Breast epithelium (tissue), 3 donors: ENCODE results near the gene ZBTB48.

ENCODE experiments used
- POLR2A ChIP-seq: fragments of 450-650 bp; IDR thresholded peaks from one replicate; pipeline ENCODE4 v1.6.1; 2016; ENCODE audit warnings: antibody characterized with exemption, mild to moderate bottlenecking, moderate library complexity
- TF ChIP-seq, protein P1 (sequence below), 3 donors: fragments of 450-650 bp; IDR thresholded peaks; one replicate each; pipeline ENCODE4 v1.5.1; 2016 to 2017; ENCODE audit warnings: antibody characterized with exemption in 3 of 3, mild to moderate bottlenecking in 3 of 3, moderate library complexity in 3 of 3

- TF ChIP-seq, protein P1, sequence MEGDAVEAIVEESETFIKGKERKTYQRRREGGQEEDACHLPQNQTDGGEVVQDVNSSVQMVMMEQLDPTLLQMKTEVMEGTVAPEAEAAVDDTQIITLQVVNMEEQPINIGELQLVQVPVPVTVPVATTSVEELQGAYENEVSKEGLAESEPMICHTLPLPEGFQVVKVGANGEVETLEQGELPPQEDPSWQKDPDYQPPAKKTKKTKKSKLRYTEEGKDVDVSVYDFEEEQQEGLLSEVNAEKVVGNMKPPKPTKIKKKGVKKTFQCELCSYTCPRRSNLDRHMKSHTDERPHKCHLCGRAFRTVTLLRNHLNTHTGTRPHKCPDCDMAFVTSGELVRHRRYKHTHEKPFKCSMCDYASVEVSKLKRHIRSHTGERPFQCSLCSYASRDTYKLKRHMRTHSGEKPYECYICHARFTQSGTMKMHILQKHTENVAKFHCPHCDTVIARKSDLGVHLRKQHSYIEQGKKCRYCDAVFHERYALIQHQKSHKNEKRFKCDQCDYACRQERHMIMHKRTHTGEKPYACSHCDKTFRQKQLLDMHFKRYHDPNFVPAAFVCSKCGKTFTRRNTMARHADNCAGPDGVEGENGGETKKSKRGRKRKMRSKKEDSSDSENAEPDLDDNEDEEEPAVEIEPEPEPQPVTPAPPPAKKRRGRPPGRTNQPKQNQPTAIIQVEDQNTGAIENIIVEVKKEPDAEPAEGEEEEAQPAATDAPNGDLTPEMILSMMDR (IDR thresholded peaks at IDR 0.05) = no peak
- TF ChIP-seq POLR2A = no peak
These were observed 35.0 kb upstream of the ZBTB48 start for GRCh38 chr1:6544831-6545230.
